Activated T-cell treated with anti-CD3 and anti-CD28 coated beads, Interleukin-2, amount 50 U/mL, for 72 hours (primary cell): ENCODE measurements around the gene JMJD7. TPM values are rescaled to one million over a fixed set of nuclear protein-coding genes. Genes with fewer than 3 reads are reported as not detected.

Source experiments
- ATAC-seq, 2 donors: fragments of 150-1000 bp; cut with Tn5 transposase; replicated peaks in 1 of 2; 2 replicates each; pipeline ENCODE4 v1.10.0; 2021; ENCODE audit warnings: moderate library complexity in 2 of 2, mild to moderate bottlenecking in 1 of 2
- DNase-seq, 2 donors: peaks; one replicate each; pipeline ENCODE4 v3.0.0; 2021 to 2022; ENCODE audit warnings: mixed read lengths in 1 of 2
- H3K27ac Mint-ChIP-seq: one replicate; pipeline ENCODE4 v1.8.0; 2022; ENCODE audit warnings: mild to moderate bottlenecking, moderate library complexity, mixed read lengths
- H3K27me3 Mint-ChIP-seq: one replicate; pipeline ENCODE4 v1.8.0; 2022; ENCODE audit warnings: low read depth, mixed read lengths
- H3K36me3 Mint-ChIP-seq, 2 donors: one replicate each; pipeline ENCODE4 v1.8.0; 2022; ENCODE audit warnings: mixed read lengths in 2 of 2, mild to moderate bottlenecking in 1 of 2; ENCODE audit not compliant: insufficient read depth in 2 of 2
- H3K4me1 Mint-ChIP-seq: one replicate; pipeline ENCODE4 v1.8.0; 2022; ENCODE audit warnings: low read depth, mixed read lengths
- H3K4me3 Mint-ChIP-seq, 2 donors: one replicate each; pipeline ENCODE4 v1.8.0; 2022; ENCODE audit warnings: mild to moderate bottlenecking in 2 of 2, mixed read lengths in 2 of 2, moderate library complexity in 2 of 2
- H3K9me3 Mint-ChIP-seq, 2 donors: one replicate each; pipeline ENCODE4 v1.8.0; 2022; ENCODE audit warnings: mixed read lengths in 2 of 2
- total RNA-seq, 2 donors: library from RNA; stranded (reverse); gene quantifications; one replicate each; pipeline ENCODE4 v1.2.3, GENCODE V29; 2022

JMJD7 gene
- total RNA-seq, 2 donors from 2014 or later = 15.2 to 16.0 TPM

- Mint-ChIP-seq H3K9me3 (no peaks in the 10 kb centered on the region), H3K4me1 (peaks cover 4% of the 10 kb centered on the region), H3K36me3 (no peaks in the 10 kb centered on the region), H3K27me3 (peaks cover 13% of the 10 kb centered on the region), H3K4me3 (no peak overlapping the region), H3K27ac (no peak overlapping the region)
- ATAC-seq (no peak), DNase-seq (no peak)
These were observed 55.0 kb downstream of the JMJD7 start for GRCh38 chr15:41882689-41883483.

- DNase-seq (no peak), ATAC-seq (no peak)
- H3K4me1 Mint-ChIP-seq = peaks cover 4% of the 10 kb centered on the region
- H3K9me3 Mint-ChIP-seq = no peaks in the 10 kb centered on the region
- no peak overlapping the region for H3K4me3 Mint-ChIP-seq
- peaks cover 13% of the 10 kb centered on the region for H3K27me3 Mint-ChIP-seq
- no peak overlapping the region for H3K27ac Mint-ChIP-seq
- no peaks in the 10 kb centered on the region for H3K36me3 Mint-ChIP-seq
These were observed 55.6 kb downstream of the JMJD7 start for GRCh38 chr15:41883484-41883825.

GRCh38 chr15:41884458-41884857, 56.6 kb downstream of the JMJD7 start:
- no peak for ATAC-seq

GRCh38 chr15:41885321-41885720, 57.4 kb downstream of the JMJD7 start:
- peaks cover 13% of the 10 kb centered on the region for H3K27me3 Mint-ChIP-seq
- DNase-seq (no peak), ATAC-seq (peak in 1 of 2 donors; percentile 11)
- no peaks in the 10 kb centered on the region for H3K36me3 Mint-ChIP-seq
- no peak overlapping the region for H3K4me3 Mint-ChIP-seq
- H3K9me3 Mint-ChIP-seq = no peaks in the 10 kb centered on the region
- H3K4me1 Mint-ChIP-seq = peaks cover 9% of the 10 kb centered on the region
- no peak overlapping the region for H3K27ac Mint-ChIP-seq

More at GRCh38 chr15:41884458-41884857, 56.6 kb downstream of the JMJD7 start:
- DNase-seq = no peak
- Mint-ChIP-seq H3K4me3 (no peak overlapping the region), H3K36me3 (no peaks in the 10 kb centered on the region), H3K9me3 (no peaks in the 10 kb centered on the region), H3K4me1 (peaks cover 9% of the 10 kb centered on the region), H3K27ac (no peak overlapping the region), H3K27me3 (peaks cover 13% of the 10 kb centered on the region)

GRCh38 chr15:41885841-41886240, 57.9 kb downstream of the JMJD7 start:
- ATAC-seq (no peak), DNase-seq (no peak)
- Mint-ChIP-seq H3K4me1 (peaks cover 9% of the 10 kb centered on the region), H3K27ac (no peak overlapping the region), H3K36me3 (no peaks in the 10 kb centered on the region), H3K27me3 (peaks cover 8% of the 10 kb centered on the region), H3K9me3 (no peaks in the 10 kb centered on the region), H3K4me3 (no peak overlapping the region)

- H3K4me1 Mint-ChIP-seq = peaks cover 9% of the 10 kb centered on the region
- H3K27ac Mint-ChIP-seq = no peak overlapping the region
- H3K36me3 Mint-ChIP-seq = no peaks in the 10 kb centered on the region
These were observed 58.8 kb downstream of the JMJD7 start for GRCh38 chr15:41886741-41887140.

GRCh38 chr15:41887161-41887560, 59.3 kb downstream of the JMJD7 start:
- no peak overlapping the region for H3K27ac Mint-ChIP-seq
- H3K4me3 Mint-ChIP-seq = no peak overlapping the region
- H3K4me1 Mint-ChIP-seq = peaks cover 9% of the 10 kb centered on the region
- no peaks in the 10 kb centered on the region for H3K27me3 Mint-ChIP-seq
- ATAC-seq (no peak), DNase-seq (no peak)
- no peaks in the 10 kb centered on the region for H3K36me3 Mint-ChIP-seq
- no peaks in the 10 kb centered on the region for H3K9me3 Mint-ChIP-seq

More at GRCh38 chr15:41886741-41887140, 58.8 kb downstream of the JMJD7 start:
- H3K27me3 Mint-ChIP-seq = no peaks in the 10 kb centered on the region
- DNase-seq (no peak), ATAC-seq (no peak)
- H3K4me3 Mint-ChIP-seq = no peak overlapping the region
- H3K9me3 Mint-ChIP-seq = no peaks in the 10 kb centered on the region

Other genes with a start within 250 kb of the JMJD7 start
- 10 to 100 TPM; 35.6 to 37.5 TPM for gene MGA, start 167.7 kb upstream of the JMJD7 start, total RNA-seq
- gene MAPKBP1, start 53.6 kb upstream of the JMJD7 start, total RNA-seq = 10 to 100 TPM; 16.0 to 17.7 TPM
- gene PLA2G4B, start 10.8 kb downstream of the JMJD7 start, total RNA-seq = 1 to 10 TPM; 4.4 to 9.1 TPM
- 1 to 10 TPM in 1 of 2 donors, under 1 TPM in 1; 0.41 to 1.7 TPM for gene SPTBN5, start 66.0 kb downstream of the JMJD7 start, total RNA-seq
- gene EHD4, start 144.5 kb downstream of the JMJD7 start, total RNA-seq = 10 to 100 TPM; 22.6 to 32.7 TPM
- gene PLA2G4E, start 192.9 kb downstream of the JMJD7 start, total RNA-seq = not detected